Measurements from ENCODE around the gene GTF2H4.

DNA sequence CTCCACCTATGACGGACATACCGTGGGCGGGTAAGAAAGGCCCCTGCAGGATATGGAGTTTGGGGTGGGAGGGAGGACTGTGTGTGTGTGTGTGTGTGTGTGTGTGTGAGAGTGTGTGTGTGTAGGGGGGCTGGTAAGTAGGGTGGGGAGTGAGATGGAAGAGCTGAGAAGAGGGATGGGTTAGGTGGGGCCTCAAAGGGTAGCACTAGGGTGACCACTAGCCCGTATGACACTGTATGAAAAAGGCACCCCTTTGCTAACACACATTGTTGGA, 16.6 kb upstream of the GTF2H4 start:
- TF ChIP-seq POLR2A (IDR thresholded peaks at IDR 0.05): no peak
- TF ChIP-seq, protein P1, sequence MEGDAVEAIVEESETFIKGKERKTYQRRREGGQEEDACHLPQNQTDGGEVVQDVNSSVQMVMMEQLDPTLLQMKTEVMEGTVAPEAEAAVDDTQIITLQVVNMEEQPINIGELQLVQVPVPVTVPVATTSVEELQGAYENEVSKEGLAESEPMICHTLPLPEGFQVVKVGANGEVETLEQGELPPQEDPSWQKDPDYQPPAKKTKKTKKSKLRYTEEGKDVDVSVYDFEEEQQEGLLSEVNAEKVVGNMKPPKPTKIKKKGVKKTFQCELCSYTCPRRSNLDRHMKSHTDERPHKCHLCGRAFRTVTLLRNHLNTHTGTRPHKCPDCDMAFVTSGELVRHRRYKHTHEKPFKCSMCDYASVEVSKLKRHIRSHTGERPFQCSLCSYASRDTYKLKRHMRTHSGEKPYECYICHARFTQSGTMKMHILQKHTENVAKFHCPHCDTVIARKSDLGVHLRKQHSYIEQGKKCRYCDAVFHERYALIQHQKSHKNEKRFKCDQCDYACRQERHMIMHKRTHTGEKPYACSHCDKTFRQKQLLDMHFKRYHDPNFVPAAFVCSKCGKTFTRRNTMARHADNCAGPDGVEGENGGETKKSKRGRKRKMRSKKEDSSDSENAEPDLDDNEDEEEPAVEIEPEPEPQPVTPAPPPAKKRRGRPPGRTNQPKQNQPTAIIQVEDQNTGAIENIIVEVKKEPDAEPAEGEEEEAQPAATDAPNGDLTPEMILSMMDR (IDR thresholded peaks at IDR 0.05 in 4 of 5, conservative IDR thresholded peaks at IDR 0.05 in 1 of 5): no peak
